WTC11 (cell line): ENCODE data around the gene TRPV6. TPM values are rescaled to one million over a fixed set of nuclear protein-coding genes. Genes with fewer than 3 reads are reported as not detected.

ENCODE experiments used
- ATAC-seq: fragments of 200-7000 bp; cut with Tn5 transposase; 2 replicates; pipeline ENCODE4 v1.10.0; 2021; ENCODE audit warnings: mild to moderate bottlenecking, moderate library complexity
- CTCF ChIA-PET: fragments of 300-600 bp; sonication (Branson Sonifier 250); formaldehyde crosslinking; loops from one replicate; lab custom pipeline; 2021; ENCODE audit warnings: antibody characterized with exemption; lab: Charles Lee
- POLR2A ChIA-PET: fragments of 350-600 bp; sonication (Branson Sonifier 250); formaldehyde crosslinking; loops from one replicate; lab custom pipeline; 2021; ENCODE audit warnings: antibody characterized with exemption; lab: Charles Lee
- DNase-seq: peaks from one replicate; pipeline ENCODE4 v3.0.0; 2021; ENCODE audit warnings: low spot score
- H3K27ac Mint-ChIP-seq: 2 replicates; pipeline ENCODE4 v1.8.0; 2021; ENCODE audit warnings: mixed read lengths
- H3K27me3 Mint-ChIP-seq: 2 replicates; pipeline ENCODE4 v1.8.0; 2021; ENCODE audit warnings: low read depth, mild to moderate bottlenecking, moderate library complexity, mixed read lengths
- H3K36me3 Mint-ChIP-seq: 2 replicates; pipeline ENCODE4 v1.8.0; 2021; ENCODE audit warnings: mixed read lengths
- H3K4me1 Mint-ChIP-seq: 2 replicates; pipeline ENCODE4 v1.8.0; 2022; ENCODE audit warnings: mixed read lengths
- H3K4me3 Mint-ChIP-seq: 2 replicates; pipeline ENCODE4 v1.8.0; 2021; ENCODE audit warnings: mild to moderate bottlenecking, moderate library complexity, mixed read lengths
- H3K9me3 Mint-ChIP-seq: 2 replicates; pipeline ENCODE4 v1.8.0; 2021; ENCODE audit warnings: mixed read lengths
- ARID4B ChIP-seq: sonication (generic); formaldehyde crosslinking; IDR thresholded peaks from 2 replicates; pipeline ENCODE4 v1.8.0; 2023; ENCODE audit warnings: missing genetic modification reagents, mild to moderate bottlenecking, borderline replicate concordance
- FOXP1 ChIP-seq: sonication (generic); formaldehyde crosslinking; IDR thresholded peaks from 2 replicates; pipeline ENCODE4 v1.8.0; 2022; ENCODE audit warnings: missing genetic modification reagents, mild to moderate bottlenecking, moderate library complexity, borderline replicate concordance
- GRHL2 ChIP-seq: fragments of 250-450 bp; sonication (Bioruptor Pico); IDR thresholded peaks from 2 replicates; pipeline ENCODE4 v1.8.0; 2022; ENCODE audit warnings: mild to moderate bottlenecking, moderate library complexity; ENCODE audit not compliant: insufficient replicate concordance, severe bottlenecking
- HMGA2 ChIP-seq: fragments of 250-450 bp; sonication (Bioruptor Pico); IDR thresholded peaks from 2 replicates; pipeline ENCODE4 v1.4.0; 2021; ENCODE audit warnings: mild to moderate bottlenecking, moderate library complexity
- JUN ChIP-seq: sonication (generic); formaldehyde crosslinking; IDR thresholded peaks from 2 replicates; pipeline ENCODE4 v1.8.0; 2023; ENCODE audit warnings: mild to moderate bottlenecking, missing genetic modification reagents
- NFATC4 ChIP-seq: fragments of 250-450 bp; sonication (Bioruptor Pico); IDR thresholded peaks from 2 replicates; pipeline ENCODE4 v1.9.0; 2021; ENCODE audit warnings: mild to moderate bottlenecking
- NFE2L1 ChIP-seq: sonication (generic); formaldehyde crosslinking; IDR thresholded peaks from 2 replicates; pipeline ENCODE4 v1.8.1; 2023; ENCODE audit warnings: missing genetic modification reagents
- SP1 ChIP-seq: sonication (generic); formaldehyde crosslinking; conservative IDR thresholded peaks from 2 replicates; pipeline ENCODE4 v1.8.1; 2022; ENCODE audit warnings: missing genetic modification reagents
- USF2 ChIP-seq: sonication (generic); formaldehyde crosslinking; IDR thresholded peaks from 2 replicates; pipeline ENCODE4 v1.8.1; 2023; ENCODE audit warnings: mild to moderate bottlenecking, missing genetic modification reagents, moderate library complexity
- ZBTB43 ChIP-seq: sonication (generic); formaldehyde crosslinking; IDR thresholded peaks from 2 replicates; pipeline ENCODE4 v1.8.1; 2023; ENCODE audit warnings: mild to moderate bottlenecking, missing genetic modification reagents
- ZNF416 ChIP-seq: fragments of 250-450 bp; sonication (Bioruptor Pico); IDR thresholded peaks from 2 replicates; pipeline ENCODE4 v1.9.0; 2021; ENCODE audit warnings: mild to moderate bottlenecking, inconsistent platforms
- total RNA-seq: library from RNA; stranded (reverse); gene quantifications from 3 replicates; pipeline ENCODE4 v1.2.3, GENCODE V29; 2021
- TF ChIP-seq, protein P1 (sequence below): sonication (generic); formaldehyde crosslinking; IDR thresholded peaks from 2 replicates; pipeline ENCODE4 v1.8.0; 2022; ENCODE audit warnings: mild to moderate bottlenecking, missing genetic modification reagents
- TF ChIP-seq, protein P2 (sequence below): sonication (generic); formaldehyde crosslinking; IDR thresholded peaks from 2 replicates; pipeline ENCODE4 v1.8.0; 2023; ENCODE audit warnings: mild to moderate bottlenecking, missing genetic modification reagents
- TF ChIP-seq, protein P3 (sequence below): sonication (generic); formaldehyde crosslinking; IDR thresholded peaks from 2 replicates; pipeline ENCODE4 v1.8.0; 2022; ENCODE audit warnings: missing genetic modification reagents

TRPV6 gene
- total RNA-seq, 1 experiment from 2014 or later = 0.63 TPM

DNA sequence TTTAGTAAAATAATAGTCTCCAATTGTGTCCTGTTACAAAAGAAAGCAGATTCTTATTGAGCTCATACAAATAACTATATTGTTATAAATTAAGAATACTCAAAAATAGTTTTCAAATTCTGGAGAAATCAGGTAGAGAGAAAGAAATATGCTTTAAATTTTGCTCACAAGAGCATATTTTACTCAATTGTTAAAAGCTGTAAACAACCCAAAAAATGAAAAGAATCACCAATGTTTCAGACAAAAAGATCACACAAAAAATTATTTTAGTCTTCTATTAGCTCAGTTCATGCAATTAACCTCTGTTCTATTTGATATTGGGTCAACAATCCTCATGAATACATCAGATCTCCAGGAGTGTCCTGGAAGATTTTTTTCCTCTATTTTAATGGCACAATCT lies 18.6 kb upstream of the TRPV6 start:
- no peak for TF ChIP-seq ZBTB43
- TF ChIP-seq ARID4B (CRISPR knock-in tag) = no peak
- no peak for TF ChIP-seq GRHL2 (CRISPR knock-in tag)
- TF ChIP-seq HMGA2 (CRISPR knock-in tag) = no peak
- TF ChIP-seq JUN (CRISPR knock-in tag) = no peak
- TF ChIP-seq FOXP1 (CRISPR knock-in tag) = no peak
- TF ChIP-seq, protein P1, sequence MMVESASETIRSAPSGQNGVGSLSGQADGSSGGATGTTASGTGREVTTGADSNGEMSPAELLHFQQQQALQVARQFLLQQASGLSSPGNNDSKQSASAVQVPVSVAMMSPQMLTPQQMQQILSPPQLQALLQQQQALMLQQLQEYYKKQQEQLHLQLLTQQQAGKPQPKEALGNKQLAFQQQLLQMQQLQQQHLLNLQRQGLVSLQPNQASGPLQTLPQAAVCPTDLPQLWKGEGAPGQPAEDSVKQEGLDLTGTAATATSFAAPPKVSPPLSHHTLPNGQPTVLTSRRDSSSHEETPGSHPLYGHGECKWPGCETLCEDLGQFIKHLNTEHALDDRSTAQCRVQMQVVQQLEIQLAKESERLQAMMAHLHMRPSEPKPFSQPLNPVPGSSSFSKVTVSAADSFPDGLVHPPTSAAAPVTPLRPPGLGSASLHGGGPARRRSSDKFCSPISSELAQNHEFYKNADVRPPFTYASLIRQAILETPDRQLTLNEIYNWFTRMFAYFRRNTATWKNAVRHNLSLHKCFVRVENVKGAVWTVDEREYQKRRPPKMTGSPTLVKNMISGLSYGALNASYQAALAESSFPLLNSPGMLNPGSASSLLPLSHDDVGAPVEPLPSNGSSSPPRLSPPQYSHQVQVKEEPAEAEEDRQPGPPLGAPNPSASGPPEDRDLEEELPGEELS (CRISPR knock-in tag) = no peak
- no peak for TF ChIP-seq SP1 (CRISPR knock-in tag)
- TF ChIP-seq, protein P2, sequence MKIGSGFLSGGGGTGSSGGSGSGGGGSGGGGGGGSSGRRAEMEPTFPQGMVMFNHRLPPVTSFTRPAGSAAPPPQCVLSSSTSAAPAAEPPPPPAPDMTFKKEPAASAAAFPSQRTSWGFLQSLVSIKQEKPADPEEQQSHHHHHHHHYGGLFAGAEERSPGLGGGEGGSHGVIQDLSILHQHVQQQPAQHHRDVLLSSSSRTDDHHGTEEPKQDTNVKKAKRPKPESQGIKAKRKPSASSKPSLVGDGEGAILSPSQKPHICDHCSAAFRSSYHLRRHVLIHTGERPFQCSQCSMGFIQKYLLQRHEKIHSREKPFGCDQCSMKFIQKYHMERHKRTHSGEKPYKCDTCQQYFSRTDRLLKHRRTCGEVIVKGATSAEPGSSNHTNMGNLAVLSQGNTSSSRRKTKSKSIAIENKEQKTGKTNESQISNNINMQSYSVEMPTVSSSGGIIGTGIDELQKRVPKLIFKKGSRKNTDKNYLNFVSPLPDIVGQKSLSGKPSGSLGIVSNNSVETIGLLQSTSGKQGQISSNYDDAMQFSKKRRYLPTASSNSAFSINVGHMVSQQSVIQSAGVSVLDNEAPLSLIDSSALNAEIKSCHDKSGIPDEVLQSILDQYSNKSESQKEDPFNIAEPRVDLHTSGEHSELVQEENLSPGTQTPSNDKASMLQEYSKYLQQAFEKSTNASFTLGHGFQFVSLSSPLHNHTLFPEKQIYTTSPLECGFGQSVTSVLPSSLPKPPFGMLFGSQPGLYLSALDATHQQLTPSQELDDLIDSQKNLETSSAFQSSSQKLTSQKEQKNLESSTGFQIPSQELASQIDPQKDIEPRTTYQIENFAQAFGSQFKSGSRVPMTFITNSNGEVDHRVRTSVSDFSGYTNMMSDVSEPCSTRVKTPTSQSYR = no peak
- no peak for TF ChIP-seq NFATC4 (CRISPR knock-in tag)
- TF ChIP-seq ZNF416 (CRISPR knock-in tag) = no peak
- no peak for TF ChIP-seq USF2 (CRISPR knock-in tag)
- TF ChIP-seq NFE2L1 (CRISPR knock-in tag) = no peak
- TF ChIP-seq, protein P3, sequence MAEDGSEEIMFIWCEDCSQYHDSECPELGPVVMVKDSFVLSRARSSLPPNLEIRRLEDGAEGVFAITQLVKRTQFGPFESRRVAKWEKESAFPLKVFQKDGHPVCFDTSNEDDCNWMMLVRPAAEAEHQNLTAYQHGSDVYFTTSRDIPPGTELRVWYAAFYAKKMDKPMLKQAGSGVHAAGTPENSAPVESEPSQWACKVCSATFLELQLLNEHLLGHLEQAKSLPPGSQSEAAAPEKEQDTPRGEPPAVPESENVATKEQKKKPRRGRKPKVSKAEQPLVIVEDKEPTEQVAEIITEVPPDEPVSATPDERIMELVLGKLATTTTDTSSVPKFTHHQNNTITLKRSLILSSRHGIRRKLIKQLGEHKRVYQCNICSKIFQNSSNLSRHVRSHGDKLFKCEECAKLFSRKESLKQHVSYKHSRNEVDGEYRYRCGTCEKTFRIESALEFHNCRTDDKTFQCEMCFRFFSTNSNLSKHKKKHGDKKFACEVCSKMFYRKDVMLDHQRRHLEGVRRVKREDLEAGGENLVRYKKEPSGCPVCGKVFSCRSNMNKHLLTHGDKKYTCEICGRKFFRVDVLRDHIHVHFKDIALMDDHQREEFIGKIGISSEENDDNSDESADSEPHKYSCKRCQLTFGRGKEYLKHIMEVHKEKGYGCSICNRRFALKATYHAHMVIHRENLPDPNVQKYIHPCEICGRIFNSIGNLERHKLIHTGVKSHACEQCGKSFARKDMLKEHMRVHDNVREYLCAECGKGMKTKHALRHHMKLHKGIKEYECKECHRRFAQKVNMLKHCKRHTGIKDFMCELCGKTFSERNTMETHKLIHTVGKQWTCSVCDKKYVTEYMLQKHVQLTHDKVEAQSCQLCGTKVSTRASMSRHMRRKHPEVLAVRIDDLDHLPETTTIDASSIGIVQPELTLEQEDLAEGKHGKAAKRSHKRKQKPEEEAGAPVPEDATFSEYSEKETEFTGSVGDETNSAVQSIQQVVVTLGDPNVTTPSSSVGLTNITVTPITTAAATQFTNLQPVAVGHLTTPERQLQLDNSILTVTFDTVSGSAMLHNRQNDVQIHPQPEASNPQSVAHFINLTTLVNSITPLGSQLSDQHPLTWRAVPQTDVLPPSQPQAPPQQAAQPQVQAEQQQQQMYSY (CRISPR knock-in tag) = no peak
- TF ChIP-seq, all 79 proteins: peak for 0
- H3K9me3 Mint-ChIP-seq = peaks cover 51% of the 10 kb centered on the region
- H3K27me3 Mint-ChIP-seq = peaks cover 10% of the 10 kb centered on the region
- no peak overlapping the region for H3K4me3 Mint-ChIP-seq
- H3K27ac Mint-ChIP-seq = no peak overlapping the region
- H3K36me3 Mint-ChIP-seq = peaks cover 34% of the 10 kb centered on the region
- 0 out of 2 replicates have a peak, but pooled peaks cover 5% of the 10 kb centered on the region for H3K4me1 Mint-ChIP-seq
- ChIA-PET POLR2A (no interaction called here), CTCF (interaction anchor here (0.7 kb wide), 1 partner anchor 22 kb away, joined by 3 read pairs; no protein-coding TSS in a partner anchor)
- ATAC-seq = no peak
- no peak for DNase-seq
